B cell (primary cell): ENCODE data around the gene PHKA2.

Source experiments
- EZH2 ChIP-seq: IDR thresholded peaks from 2 replicates; pipeline ENCODE4 v1.6.1; 2012; ENCODE audit warnings: borderline replicate concordance, low read depth, mild to moderate bottlenecking, moderate library complexity, low read length; ENCODE audit not compliant: insufficient read depth, poor library complexity, severe bottlenecking
- TF ChIP-seq, protein P1 (sequence below): fragments of 200-600 bp; IDR thresholded peaks from one replicate; pipeline ENCODE4 v1.8.0; 2022; ENCODE audit warnings: antibody characterized with exemption, mild to moderate bottlenecking

DNA sequence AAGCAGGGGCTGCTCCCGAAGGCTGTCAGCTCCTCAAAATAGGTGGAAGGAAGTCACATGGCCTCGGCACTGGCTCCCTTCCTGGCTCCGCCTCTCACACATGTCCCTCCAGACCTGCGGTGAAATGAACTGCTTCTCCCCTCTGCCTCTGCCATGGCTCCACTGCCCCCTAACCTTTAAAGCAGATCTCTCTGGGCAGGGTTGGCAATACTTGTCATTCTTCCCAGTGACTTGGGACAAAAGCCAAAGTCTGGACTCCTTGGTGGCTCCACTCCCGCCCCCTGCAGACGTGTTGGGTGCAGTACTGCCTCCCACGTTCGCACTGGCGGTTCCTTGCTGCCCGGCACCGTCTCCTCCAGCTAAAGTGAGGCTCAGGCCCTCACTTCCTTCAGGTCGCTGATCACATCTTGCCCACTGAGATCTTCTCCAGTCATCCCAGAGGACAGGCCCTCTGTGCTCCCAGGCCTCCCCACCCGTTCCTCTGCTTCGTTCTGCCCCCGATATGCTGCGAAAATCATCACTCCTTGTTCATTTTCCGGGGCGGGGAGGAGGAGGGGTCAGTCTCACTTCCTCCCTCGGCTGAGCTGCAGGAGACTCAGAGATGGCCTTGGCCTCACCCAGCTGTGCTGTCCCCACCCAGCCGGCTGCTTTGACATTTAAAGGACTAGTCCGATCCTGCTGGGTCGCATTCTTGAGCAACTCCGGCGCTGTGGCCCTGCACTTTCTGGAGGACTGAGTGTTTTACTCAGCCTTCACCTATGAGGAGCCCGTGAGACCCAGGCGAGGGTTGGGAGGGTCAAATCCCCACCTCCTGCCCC, 97.4 kb downstream of the PHKA2 start:
- TF ChIP-seq, protein P1, sequence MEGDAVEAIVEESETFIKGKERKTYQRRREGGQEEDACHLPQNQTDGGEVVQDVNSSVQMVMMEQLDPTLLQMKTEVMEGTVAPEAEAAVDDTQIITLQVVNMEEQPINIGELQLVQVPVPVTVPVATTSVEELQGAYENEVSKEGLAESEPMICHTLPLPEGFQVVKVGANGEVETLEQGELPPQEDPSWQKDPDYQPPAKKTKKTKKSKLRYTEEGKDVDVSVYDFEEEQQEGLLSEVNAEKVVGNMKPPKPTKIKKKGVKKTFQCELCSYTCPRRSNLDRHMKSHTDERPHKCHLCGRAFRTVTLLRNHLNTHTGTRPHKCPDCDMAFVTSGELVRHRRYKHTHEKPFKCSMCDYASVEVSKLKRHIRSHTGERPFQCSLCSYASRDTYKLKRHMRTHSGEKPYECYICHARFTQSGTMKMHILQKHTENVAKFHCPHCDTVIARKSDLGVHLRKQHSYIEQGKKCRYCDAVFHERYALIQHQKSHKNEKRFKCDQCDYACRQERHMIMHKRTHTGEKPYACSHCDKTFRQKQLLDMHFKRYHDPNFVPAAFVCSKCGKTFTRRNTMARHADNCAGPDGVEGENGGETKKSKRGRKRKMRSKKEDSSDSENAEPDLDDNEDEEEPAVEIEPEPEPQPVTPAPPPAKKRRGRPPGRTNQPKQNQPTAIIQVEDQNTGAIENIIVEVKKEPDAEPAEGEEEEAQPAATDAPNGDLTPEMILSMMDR, result peak; percentile 60
- TF ChIP-seq EZH2, result no peak
